GM20000 (cell line): Measurements from ENCODE around the gene LRRC18.

ENCODE experiments used
- DNase-seq: peaks from one replicate; pipeline ENCODE4 v3.0.0; 2012; ENCODE audit warnings: low spot score
- TF ChIP-seq, protein P1 (sequence below): IDR thresholded peaks from 2 replicates; pipeline ENCODE4 v1.5.1; 2012; ENCODE audit warnings: mild to moderate bottlenecking, control low read depth; ENCODE audit errors: extremely low read depth, missing control alignments

The LRRC18 gene

DNA sequence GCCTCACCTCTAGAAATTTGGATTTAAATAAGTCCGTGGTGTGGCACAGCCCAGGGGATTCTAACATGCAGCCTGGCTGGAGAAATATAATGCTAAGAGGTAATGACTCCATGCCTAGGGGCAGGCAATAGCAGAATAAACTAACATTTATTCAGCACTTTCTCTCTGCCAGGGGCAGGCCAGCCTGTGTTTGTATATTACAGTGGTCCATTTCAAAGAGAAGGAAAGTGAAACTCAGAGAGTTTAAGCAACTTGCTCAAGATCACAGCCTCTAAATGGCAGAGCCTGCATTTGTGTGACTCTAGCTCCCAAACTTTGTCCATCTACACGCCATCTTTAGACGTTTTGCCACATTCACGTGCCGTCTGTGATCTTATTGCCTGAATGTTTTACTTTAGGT lies 6.7 kb upstream of the LRRC18 start:
- TF ChIP-seq, protein P1, sequence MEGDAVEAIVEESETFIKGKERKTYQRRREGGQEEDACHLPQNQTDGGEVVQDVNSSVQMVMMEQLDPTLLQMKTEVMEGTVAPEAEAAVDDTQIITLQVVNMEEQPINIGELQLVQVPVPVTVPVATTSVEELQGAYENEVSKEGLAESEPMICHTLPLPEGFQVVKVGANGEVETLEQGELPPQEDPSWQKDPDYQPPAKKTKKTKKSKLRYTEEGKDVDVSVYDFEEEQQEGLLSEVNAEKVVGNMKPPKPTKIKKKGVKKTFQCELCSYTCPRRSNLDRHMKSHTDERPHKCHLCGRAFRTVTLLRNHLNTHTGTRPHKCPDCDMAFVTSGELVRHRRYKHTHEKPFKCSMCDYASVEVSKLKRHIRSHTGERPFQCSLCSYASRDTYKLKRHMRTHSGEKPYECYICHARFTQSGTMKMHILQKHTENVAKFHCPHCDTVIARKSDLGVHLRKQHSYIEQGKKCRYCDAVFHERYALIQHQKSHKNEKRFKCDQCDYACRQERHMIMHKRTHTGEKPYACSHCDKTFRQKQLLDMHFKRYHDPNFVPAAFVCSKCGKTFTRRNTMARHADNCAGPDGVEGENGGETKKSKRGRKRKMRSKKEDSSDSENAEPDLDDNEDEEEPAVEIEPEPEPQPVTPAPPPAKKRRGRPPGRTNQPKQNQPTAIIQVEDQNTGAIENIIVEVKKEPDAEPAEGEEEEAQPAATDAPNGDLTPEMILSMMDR: no peak
- DNase-seq: no peak

GRCh38 chr10:48945441-48946130 lies 5.9 kb upstream of the LRRC18 start:
- TF ChIP-seq, protein P1: no peak
- no peak for DNase-seq

DNA sequence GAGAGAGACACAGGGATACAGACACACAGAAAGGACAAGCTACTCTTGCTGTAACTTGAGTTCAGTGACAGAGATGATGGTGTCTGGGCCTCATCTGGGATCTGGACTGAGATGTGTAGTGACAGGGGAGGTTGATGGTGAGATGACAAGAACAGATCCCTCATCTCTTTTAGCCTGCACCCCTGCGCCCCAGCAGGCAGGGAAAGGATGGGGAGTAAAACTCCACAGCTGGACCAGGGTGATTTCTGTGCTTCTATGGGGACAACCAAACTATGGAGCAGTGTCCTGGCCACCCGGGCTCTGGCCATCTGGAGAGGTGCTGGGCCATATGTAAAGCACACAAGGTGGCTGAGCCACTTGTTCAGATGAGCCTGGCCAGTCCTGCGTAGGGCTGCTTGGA lies 4.5 kb upstream of the LRRC18 start:
- TF ChIP-seq, protein P1: no peak
- no peak for DNase-seq

DNA sequence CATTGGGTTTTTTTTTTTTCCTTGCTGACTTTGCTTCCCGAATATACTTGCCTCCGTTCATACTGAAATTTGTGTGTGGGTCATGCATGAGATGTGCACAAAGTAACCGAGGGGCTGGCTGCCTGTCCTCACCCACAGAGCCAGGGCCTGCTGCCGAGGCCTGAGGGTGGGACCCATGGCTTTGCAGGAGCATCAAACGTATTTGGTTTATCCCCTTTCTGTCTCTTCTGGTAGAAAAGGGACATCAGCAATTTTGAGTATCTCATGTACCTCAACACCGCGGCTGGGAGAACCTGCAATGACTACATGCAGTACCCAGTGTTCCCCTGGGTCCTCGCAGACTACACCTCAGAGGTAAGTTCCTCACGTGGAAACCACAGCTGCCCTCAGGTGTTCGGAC lies 3.5 kb upstream of the LRRC18 start:
- DNase-seq: no peak
- TF ChIP-seq, protein P1: no peak

GRCh38 chr10:48941427-48942075 lies 1.9 kb upstream of the LRRC18 start:
- TF ChIP-seq, protein P1: no peak
- no peak for DNase-seq

DNA sequence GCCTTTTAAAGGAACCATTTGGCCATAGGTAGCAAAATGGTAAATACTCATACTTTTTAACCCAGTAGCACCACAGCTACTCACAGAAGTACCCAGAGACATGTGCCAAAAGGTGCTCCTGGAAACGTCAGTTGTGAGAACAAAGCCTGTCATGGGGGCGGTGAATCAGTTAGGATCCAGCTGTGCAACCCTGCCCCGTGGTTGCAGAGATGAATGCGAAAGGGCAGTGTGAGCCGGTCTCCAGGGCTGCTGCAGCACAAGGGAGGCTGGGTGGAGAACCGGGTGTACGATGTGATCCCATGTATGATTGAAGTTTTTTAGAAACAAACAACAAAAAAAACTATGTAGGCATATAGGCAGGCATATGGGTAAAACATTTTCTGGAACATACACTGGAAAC lies 1.3 kb upstream of the LRRC18 start:
- TF ChIP-seq, protein P1: no peak
- no peak for DNase-seq

GRCh38 chr10:48940372-48940771 lies 732 bp upstream of the LRRC18 start:
- DNase-seq: no peak
- TF ChIP-seq, protein P1: no peak
